HG02759 (cell line): Measurements from ENCODE around the gene APPL2.

ENCODE experiments used
- ATAC-seq: cut with Tn5 transposase; IDR thresholded peaks from one replicate; pipeline ENCODE4 v1.9.1; 2021; ENCODE audit warnings: mild to moderate bottlenecking, moderate library complexity; ENCODE audit not compliant: unreplicated experiment

The APPL2 gene

GRCh38 chr12:105224399-105224798, 11.6 kb downstream of the APPL2 start:
- ATAC-seq, result no peak

GRCh38 chr12:105223884-105224283, 12.1 kb downstream of the APPL2 start:
- no peak for ATAC-seq

GRCh38 chr12:105223352-105223845, 12.6 kb downstream of the APPL2 start:
- no peak for ATAC-seq

- no peak for ATAC-seq
Measured at GRCh38 chr12:105222726-105223351, 13.1 kb downstream of the APPL2 start.

GRCh38 chr12:105222284-105222655, 13.7 kb downstream of the APPL2 start:
- no peak for ATAC-seq

GRCh38 chr12:105221583-105222283, 14.2 kb downstream of the APPL2 start:
- no peak for ATAC-seq

- ATAC-seq, result no peak
Measured at GRCh38 chr12:105220929-105221290, 15.1 kb downstream of the APPL2 start.

- ATAC-seq, result no peak
Measured at GRCh38 chr12:105220150-105220928, 15.6 kb downstream of the APPL2 start.

- no peak for ATAC-seq
Measured at GRCh38 chr12:105219261-105220028, 16.5 kb downstream of the APPL2 start.

- no peak for ATAC-seq
Measured at GRCh38 chr12:105218434-105218833, 17.5 kb downstream of the APPL2 start.

- no peak for ATAC-seq
Measured at GRCh38 chr12:105214670-105215375, 21.2 kb downstream of the APPL2 start.

GRCh38 chr12:105214148-105214547, 21.8 kb downstream of the APPL2 start:
- ATAC-seq, result no peak

- no peak for ATAC-seq
Measured at GRCh38 chr12:105212438-105212837, 23.5 kb downstream of the APPL2 start.

- ATAC-seq, result no peak
Measured at GRCh38 chr12:105209091-105209490, 26.9 kb downstream of the APPL2 start.

GRCh38 chr12:105206686-105207374, 29.1 kb downstream of the APPL2 start:
- ATAC-seq, result no peak

GRCh38 chr12:105205322-105206048, 30.5 kb downstream of the APPL2 start:
- no peak for ATAC-seq

- no peak for ATAC-seq
Measured at GRCh38 chr12:105204916-105205315, 31.1 kb downstream of the APPL2 start.

- ATAC-seq, result no peak
Measured at GRCh38 chr12:105204127-105204526, 31.8 kb downstream of the APPL2 start.

GRCh38 chr12:105202202-105202601, 33.8 kb downstream of the APPL2 start:
- ATAC-seq, result no peak
